HG03135 (cell line): Measurements from ENCODE around the gene PRKG1.

Experiments used
- ATAC-seq: cut with Tn5 transposase; IDR thresholded peaks from one replicate; pipeline ENCODE4 v1.9.1; 2021; ENCODE audit warnings: mild to moderate bottlenecking, moderate library complexity; ENCODE audit not compliant: unreplicated experiment

PRKG1 gene

DNA sequence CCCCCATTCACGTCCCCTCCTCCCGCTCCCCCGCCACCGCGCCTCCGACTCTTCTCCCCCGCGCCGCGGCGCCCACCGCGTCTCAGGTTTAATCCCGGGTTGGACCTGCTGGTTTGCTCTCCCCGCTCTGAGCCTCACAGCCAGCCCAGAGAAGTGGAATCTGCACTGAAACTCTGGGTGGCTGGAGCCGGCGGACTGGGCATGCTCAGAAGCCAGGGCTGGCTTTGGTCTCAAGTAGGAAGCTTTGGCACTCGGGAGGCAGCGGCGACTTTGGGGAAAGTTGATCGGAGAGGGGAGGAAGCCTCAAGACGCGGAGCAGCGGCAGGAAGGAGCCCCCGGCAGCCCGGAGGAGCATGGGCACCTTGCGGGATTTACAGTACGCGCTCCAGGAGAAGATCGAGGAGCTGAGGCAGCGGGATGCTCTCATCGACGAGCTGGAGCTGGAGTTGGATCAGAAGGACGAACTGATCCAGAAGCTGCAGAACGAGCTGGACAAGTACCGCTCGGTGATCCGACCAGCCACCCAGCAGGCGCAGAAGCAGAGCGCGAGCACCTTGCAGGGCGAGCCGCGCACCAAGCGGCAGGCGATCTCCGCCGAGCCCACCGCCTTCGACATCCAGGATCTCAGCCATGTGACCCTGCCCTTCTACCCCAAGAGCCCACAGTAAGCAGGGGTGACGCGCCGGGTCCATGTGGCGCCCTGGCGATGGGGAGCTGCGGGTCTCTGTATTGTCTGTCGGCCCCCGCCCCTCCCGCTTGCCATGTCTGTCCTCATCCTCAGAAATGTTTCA, at the start of gene PRKG1:
TSS of gene PRKG1 (plus strand) at position 250 of the 791 bp plus-strand sequence.
- no peak for ATAC-seq

DNA sequence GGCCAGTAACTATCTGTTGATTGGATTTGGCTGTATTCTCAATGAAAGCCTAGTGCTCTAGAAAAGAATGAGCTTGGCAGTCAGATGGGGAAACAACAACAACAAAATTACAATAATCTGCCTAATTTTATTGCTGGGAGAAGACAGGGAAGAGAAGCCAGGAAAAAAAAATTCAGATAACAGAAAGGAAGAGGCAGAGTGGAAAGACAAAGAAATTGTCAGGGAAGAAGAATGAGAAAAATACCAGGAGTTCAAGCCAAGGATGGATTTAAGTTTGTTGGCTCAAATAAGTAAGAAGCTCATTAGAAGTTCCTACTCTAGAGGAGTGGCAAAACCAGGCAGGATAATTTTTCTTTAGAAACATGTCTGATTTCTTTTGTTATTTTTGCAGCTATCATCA, 45.9 kb upstream of the PRKG1 start:
- no peak for ATAC-seq

DNA sequence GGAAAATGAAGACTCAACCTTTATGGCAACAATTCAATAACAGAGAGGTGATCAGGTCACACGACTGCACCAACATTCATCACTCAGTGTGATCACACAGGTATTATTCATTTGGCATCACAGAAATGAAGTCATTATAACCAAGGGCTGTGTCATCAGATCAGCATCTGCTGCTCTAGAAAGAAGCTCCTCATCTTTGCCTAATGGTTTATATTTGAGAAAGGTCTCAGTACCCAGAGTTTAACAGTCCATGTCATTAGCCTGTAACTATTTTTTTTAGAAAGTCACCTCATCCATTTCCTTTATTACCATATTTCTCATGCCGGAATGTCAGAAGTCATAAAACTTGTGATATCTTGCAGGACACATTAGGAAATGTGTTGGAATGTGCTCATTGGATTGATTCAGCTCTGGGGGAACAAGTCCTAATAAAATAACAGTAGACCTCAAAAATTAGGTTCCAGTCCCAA, 45.1 kb upstream of the PRKG1 start:
- ATAC-seq = no peak

DNA sequence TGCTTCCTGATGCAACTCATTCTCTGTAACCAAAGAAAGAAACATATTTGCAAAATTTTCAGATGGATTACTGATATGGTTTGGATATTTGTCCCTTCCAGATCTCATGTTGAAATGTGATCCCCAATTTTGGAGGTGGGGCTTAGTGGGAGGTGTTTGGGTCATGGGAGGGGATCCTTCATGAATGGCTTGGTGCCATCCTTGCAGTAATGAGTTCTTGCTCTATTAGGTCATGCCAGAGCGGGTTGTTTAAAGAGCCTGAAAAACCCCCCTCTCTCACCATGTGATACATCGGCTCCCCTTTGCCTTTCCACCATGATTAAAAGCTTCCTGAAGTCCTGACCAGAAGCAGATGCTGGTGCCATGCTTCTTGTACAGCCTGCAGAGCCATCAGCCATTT, 43.8 kb upstream of the PRKG1 start:
- no peak for ATAC-seq

DNA sequence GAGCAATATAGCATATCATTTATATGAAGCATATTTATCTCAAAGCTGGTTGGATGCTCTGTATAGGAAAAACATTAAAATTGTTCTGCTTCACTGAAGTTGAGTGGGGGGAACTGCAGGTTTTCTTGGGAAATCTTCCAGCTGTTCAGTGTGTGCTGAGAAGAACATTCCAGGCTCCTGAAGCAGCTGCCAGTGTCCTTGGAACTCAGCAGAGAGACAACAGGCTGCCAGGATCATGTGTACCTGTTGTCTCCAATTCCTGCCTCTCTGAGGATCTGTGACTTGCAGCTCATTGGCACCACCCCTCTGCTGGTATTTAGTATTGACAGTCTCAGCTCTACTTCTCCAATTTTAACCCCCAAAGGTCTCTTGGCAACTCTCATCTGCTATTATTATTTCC, 42.3 kb upstream of the PRKG1 start:
- no peak for ATAC-seq

DNA sequence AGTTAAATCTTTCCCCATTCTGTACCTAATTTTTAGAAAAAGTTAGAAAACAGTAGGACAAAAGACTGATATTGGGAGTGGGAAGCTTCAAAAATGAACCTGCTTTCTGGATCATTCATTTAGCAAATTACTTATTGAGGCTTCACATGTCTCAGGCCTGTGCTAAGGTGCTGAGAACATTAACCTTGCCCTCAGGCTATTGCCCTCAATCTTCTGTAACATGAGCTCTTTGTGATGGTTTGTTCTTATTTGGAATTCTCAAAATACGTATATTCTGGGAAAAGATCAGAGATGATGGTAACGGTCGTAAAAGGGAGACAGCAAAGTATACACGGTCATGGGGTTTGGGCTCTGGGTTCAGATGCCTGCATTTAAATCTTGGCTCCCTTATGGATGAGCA, 39.5 kb upstream of the PRKG1 start:
- no peak for ATAC-seq

DNA sequence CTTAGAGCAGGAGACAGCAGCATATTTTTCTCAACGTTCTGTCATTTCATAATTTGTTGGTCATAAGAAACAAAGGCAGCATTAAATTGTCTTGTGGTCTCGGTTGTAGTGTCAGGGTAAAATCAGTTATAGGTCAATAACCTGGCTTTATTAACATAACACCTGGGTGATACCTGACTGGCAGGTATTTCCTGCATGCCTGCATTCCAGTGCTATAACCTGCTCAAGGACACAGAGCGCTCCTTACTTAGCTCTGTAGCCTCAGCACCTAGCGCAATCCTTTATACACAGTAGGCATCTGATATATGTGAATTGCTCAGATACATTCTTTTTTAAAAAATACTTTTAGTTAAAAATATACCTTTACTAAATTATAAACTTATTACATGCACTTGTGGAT, 38.9 kb upstream of the PRKG1 start:
- no peak for ATAC-seq

DNA sequence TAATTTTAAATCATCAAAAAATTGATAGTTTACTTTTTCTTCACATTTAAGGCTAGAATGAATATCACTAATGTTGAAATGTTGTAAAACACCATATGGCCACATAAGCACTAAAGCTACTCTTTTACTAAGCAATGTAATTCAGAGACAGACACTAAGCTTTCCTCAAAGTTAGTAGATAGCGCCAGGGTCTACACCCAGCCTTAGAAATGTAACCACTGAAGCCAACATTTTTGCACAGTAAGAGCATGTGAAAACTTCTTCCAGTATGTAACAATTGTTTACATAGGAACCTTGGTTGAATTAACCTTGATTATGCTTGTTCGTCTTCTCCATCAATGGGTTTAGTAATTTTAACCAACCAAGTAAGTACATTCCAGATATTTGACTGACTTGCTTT, 28.4 kb upstream of the PRKG1 start:
- ATAC-seq = no peak

DNA sequence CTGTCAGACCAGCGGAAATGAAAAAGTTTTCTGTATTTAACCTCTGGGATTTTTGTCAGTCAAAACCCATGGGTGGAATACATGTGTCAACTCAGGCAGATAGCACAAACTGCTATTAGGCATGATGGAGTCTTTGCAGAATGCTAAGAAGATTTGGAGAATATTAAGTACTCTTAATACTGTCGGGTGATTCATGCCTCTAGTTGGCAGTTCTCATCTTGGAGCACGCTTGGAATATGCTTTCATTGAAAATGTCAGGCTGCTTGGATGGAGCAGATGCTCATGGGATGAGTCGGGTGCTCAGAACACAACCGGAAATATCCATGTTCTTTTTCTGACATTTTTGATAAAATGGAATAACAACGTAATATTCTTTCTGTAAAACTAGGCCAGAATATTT, 27.6 kb upstream of the PRKG1 start:
- no peak for ATAC-seq

DNA sequence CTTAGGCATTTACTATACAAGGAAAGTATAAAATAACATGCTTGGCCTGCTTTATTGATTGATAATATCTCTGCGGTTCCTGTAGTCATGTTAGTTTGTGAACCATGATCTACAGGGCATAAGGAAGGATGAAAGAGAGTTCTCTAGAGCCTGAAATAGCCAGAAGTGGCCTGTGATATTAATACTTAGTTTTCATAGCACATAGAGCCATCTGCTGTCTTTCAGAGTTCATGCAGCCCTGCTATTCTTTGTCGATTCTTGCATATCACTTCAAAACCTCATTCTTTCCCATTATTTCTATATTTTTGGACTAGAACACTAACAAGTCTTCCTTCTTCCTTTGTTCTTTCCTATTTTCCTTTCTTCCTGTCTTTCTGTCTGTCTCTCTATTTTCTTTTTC, 26.4 kb upstream of the PRKG1 start:
- no peak for ATAC-seq

DNA sequence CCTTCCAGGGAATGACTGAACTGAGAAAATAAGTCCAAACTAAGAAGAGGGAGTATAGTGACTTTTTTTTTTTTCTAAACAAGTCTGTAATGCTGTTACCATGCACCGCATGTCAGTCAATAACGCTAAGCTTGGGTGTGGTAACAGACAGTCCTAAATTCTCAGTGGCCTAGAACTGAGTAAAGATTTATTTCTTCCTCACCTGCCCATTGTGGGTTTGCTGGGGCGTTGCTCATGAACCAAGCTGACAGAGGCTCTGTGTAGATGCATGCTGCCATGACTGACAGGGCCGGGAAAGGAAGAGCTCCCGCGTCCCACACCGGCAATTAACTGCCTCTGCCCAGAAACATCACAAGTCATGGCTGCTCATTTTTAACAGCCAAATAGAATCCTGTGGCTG, 25.5 kb upstream of the PRKG1 start:
- ATAC-seq = no peak

DNA sequence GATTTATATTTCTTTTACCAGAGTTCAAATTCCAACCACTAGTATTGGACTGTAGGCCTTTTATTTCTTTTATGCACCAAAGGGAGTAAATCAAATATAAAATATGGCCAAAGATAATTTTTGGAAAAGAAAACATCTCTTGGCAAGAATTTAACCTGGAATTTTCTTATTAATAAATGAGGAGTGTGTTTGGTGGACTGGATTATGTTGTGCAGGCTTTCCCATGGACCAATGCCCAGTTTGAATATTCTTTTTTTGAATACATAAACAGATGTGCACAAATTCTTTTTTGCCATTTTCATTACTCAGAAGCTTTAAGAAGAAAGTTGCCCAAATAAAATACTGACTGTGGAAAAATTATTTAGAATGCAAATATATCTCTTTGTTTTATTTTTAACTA, 22.1 kb upstream of the PRKG1 start:
- no peak for ATAC-seq

DNA sequence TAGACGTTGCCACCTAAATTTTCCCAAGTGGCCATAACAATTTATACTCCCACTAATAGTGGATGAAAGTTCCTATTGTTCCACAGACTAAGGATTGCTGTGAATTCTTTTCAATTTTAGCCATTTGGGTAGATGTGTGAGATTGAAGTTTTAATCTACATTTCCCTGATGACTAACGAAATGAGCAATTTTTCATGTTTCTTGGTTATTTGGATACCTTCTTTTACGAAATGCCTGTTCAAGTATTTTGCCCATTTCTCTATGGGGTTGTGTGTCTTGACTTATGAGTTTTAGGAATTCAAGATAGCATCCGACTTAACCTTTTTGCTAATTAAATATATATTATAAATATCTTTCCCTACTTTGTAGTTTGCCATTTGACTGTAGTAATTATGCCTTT, 16.4 kb upstream of the PRKG1 start:
- no peak for ATAC-seq

DNA sequence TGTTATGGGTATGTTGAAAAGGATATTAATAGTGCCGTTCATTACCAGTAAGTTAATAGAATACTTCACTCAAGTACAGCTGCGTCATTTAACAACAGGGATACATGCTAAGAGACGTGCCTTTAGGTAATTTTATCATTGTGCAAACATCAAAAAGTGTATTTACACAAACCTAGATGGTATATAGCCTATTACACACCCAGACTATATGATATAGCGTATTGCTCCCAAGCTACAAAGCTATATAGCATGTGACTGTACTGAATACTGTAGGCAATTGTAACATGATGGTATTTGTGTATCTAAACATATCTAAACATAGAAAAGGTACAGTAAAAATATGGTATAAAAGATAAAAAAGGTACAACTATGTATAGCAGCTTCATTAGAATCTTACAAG, 11.1 kb upstream of the PRKG1 start:
- no peak for ATAC-seq

DNA sequence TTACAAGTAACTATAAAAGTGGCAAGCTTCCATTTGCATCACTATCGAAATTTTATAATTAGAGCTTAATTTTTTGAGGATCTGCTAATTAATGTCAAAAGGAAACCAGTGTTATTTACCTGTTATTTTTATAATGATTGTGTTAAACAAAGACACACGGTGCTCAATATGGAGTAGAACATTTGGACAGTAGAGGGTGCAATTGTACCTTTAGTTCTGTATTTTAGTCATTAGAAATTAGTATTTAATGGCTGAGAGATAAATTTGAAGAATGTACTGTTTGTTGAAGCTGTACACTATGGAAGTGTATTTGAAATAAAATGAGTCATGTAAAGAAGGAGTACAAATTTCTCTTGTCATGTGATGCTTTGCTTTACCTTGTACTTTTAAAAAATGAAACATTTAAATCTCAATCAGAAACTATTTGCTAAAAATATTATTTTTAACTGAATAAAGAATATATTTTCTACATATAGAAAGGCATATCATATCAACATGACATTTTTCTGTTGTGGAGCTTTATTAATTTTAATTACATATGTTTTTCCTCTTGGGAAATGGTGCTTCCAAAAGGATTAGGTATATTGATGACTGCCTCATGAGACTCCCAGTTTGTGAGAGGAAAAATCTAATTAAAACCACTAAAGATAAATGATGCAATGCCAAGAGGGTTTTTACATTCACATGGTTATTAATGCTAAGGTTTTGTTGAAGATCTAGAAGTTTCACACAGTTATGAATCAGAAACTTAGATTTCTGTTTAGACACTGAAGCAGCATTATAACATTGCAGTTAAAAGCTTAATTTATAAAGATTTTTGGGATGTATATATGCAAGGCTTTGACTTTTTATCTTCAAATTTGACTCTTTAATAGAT, 10.4 kb upstream of the PRKG1 start:
- no peak for ATAC-seq

DNA sequence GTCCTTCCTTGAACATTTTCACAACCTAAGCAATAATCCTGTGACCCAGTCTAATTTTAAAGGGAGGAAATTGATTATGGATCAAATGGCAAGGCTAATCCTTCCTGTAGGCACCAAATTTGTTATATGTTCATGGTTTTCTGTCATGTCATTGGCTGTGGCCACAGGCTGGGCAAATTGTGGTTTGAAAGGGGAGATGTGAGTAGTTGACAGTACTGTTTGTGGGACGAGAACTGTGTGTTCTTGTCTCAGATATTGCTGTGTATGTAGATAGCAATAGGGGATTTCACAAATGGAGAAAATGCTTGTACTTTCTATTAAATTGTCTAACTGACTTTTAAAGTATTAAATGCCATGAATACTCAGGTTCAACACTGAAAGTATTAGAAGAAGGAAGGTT, 8.1 kb upstream of the PRKG1 start:
- ATAC-seq = no peak

DNA sequence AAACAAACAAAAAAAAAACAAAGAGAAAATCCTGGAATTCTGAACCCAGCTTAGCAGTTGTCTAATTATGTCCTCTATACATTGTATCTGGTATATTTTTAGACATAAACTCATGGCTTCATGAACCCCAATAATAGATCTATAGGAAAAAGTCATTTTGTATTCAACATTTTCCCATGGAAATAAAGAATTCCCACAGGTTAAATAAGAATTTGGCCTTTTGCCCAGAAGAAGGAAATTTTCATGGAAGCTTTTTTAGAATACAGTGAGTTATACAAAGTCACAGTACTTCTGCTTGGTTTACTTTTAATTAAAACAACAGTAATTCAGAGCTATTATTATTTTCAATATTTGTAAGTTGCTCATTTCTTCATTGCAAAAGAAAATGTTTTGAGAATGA, 2.1 kb upstream of the PRKG1 start:
- ATAC-seq = no peak

DNA sequence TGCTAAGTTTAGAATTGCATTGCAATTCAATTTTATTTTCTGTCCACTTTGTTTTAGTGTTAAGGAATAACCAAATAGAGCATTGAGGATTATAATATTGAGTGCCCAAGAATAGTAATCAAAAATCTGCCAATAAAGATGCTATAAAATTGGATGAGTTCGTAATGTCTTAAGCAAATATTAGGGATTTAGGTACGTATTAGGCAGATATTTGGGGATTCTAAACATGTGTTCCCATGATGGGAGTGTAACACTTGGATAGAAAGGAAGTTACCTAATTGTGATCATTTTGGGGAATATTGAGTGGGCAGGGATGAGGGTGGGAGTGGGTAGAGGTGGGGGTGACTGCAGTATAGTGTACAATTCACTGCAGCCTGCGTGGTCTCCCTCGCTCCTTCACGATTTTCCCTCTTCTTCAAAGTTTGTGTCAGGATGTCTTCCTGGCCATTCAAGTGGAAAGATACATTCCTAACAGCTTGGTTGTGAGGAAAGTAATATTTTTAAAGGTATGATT, 1.3 kb upstream of the PRKG1 start:
- ATAC-seq = no peak

DNA sequence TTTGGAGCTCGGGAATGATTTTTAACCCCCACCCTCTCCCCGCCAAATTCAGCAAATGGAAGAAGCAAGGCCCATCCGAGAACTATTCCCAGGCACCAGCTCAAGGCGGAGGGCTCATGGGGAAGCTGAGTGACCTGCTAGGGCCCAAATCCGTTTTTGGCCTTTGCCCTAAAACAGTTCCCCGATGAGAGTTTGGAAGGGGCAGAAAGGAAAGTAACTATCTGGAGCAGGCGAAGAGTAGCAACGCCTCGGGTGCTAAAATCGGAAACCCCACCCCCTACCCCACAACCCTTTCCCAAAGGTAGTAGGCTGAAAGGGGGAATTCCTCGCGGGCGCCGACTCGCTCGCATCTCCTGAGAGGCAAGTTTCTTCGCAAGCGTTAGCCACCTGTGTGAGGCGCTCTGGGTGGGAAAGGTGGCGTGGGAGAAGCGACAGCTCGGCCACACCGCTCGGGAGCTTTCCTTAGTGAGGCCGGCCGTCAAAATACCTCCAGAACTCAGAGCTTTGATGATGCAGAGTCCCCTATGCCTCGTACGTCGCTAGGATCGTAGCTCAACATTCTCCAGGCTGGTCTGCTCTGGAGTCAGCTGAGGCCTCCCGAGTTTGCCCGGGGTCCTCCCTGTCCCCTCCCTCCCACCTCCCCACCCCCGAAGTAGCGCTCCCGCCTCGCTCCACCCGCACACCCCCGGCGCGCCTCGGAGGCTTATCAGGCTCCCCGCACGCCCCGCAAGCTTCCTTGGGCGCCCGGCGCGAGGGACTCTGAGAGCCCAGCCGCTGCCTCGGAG, 642 bp upstream of the PRKG1 start:
- ATAC-seq = no peak

DNA sequence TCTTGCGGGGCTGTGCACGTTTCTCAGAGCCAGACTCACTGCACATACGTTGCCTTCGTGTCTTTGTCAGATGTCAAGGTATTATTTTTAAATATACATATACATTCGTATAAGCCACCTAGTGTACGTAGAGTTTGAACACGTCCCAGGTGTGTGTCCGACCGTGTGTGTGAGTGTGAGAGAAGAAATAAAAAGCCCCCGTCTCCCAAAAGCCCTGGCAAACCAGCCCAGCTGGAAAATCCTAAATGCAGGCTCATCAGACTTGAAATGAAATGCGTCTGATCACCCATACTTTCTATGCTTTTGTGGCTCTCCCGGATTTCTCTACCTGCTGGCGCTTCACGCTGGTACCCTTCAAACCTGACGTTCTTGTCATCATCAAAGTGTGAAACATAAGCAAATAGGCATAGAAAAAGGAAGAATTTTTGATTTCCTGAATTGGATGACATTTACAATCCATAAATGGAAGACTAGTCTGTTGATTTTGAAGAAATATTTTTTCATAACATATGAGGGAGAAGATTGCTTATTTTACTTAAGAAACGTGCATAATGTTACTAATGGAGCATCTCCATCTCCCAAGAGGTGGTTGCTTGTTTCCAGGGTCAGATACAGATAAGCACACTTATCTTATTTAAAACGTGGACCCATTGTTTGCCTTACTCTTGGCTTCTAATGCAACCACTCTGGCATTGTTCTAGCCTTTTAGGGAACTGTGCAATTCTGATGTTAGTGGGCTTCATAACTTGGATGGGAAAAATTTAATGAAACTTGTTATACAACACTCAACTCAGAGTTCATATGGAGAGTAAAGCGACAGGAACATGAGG, 971 bp downstream of the PRKG1 start:
- no peak for ATAC-seq
